HG03066 (cell line): Measurements from ENCODE around the gene BFAR.
"Not testable (repeated sequence)": the region's sequence is repeated elsewhere in the genome, so short reads cannot be mapped to it uniquely, and the experiment has no call there.

Experiments used
- ATAC-seq: cut with Tn5 transposase; IDR thresholded peaks from one replicate; pipeline ENCODE4 v1.9.1; 2021; ENCODE audit warnings: low read depth; ENCODE audit not compliant: unreplicated experiment

The BFAR gene

GRCh38 chr16:14635395-14636165 lies 2.8 kb downstream of the BFAR start:
- no peak for ATAC-seq

GRCh38 chr16:14636179-14636950 lies 3.6 kb downstream of the BFAR start:
- not testable (repeated sequence) for ATAC-seq

- not testable (repeated sequence) for ATAC-seq
Observed at GRCh38 chr16:14636951-14637240, 4.1 kb downstream of the BFAR start.

- ATAC-seq, result no peak
Observed at GRCh38 chr16:14640538-14640937, 7.8 kb downstream of the BFAR start.

DNA sequence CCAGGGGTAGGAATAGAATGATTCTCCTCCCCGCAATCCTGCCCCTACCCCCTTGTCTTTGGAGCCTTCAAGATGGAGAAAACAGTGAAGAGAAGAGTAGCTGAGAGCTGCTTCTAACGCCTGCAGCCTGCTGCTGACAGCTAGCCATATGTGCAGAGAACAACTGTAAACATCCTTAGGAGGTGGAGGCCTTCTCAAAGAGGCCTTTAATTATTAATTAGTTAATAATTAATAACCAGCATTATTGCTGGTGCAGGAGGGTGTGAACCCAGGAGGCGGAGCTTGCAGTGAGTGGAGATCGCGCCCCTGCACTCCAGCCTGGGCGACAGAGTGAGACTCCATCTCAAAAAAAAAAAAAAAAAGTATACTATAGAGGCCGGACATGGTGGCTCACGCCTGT lies 8.5 kb downstream of the BFAR start:
- ATAC-seq, result no peak

- ATAC-seq, result no peak
Observed at GRCh38 chr16:14641926-14642325, 9.2 kb downstream of the BFAR start.

- ATAC-seq, result no peak
Observed at GRCh38 chr16:14649816-14650215, 17.1 kb downstream of the BFAR start.

DNA sequence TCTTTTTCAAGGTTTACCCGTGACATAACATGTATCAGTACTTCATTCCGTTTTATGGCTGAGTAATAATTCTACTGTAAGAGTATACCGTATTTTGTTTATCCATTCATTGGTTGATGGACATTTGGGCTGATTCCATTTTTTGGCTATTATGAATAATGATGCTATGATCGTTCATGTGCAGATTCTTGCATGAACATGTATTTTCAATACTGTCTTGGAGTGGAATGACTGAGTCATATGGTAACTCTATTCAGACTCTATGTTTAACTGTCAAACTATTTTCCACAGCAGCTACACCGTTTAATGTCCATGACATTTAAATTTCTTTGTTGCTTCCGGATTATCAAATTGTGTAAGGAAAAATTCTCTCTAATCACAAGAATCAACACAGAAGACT lies 17.9 kb downstream of the BFAR start:
- ATAC-seq, result no peak

DNA sequence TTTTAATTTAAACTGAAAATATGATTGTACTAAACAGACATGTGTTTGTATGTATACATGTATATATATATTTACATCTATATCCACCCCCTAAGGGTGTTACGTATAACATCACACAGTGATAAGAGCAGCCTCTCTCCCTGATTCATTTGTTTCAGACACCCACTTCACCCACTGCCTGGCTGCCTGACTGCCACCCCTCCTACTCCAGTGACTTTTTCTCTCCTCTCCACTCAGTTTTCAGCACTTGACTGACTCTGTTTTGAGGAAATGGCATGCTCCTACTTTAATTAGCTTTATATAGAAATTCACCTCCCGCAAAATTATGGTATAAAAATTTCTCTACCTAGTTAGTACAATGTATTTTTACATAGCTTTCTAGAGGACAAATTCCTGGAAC lies 20.0 kb downstream of the BFAR start:
- ATAC-seq, result no peak

DNA sequence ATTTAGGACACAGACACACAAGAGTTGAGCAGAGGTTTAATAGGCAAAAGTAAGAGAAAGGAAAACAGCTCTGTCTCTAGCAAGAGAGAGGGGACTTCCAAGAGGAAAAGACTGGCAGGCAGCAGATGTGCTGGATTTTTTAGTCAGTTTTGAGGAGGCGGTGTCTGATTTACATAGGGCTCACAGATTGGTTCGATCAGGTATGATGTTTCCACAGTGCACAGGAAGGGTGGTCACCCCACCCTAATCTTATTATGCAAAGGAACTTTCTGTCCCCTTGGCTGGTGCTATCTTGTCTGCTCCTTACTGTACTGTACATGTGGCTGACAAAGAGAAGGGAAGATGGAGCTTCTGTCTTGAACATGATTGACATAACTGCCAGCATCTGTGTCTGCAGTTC lies 25.3 kb downstream of the BFAR start:
- peak; percentile 78 for ATAC-seq

DNA sequence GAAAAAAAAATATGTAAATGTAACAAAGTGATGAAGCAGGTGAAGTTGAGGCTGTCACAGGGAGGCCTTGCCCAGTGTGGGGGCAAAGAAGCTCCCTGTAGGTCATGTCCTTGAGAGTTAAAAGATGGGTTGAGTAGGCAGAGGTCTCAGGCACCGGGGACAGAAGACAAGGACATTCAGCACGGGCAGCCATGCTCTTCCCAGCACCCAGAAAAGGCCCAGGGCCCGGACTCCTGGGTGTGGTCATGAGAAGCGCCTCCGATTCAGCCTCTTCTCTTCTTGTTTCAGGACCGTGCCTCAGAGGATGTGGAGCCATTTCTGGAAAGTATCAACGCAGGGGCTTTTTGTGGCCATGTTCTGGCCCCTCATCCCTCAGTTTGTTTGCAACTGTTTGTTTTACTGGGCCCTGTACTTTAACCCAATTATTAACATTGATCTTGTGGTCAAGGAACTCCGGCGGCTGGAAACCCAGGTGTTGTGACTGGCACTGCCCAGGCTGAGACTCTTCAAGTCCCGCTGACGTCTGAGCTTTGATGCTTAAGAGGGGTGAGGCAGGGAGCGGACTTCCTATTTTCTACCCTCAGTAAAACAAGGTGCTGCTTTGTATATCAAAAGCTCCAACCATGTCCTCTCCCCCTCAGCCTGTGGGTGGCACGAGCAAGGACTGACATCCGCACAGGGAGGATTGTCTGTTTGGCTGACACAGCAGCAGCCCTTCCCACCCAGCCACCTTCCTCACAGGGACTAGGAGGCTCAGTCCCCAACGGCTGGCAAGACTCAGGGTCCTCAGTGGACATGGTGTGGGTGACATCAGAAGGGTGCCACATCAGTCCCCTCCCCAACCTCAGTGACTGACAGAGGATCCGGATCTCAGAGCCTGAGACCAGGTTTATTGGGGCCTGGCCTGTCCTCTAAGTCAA lies 34.9 kb downstream of the BFAR start:
- ATAC-seq, result no peak

- ATAC-seq, result no peak
Observed at GRCh38 chr16:14668556-14669223, 35.9 kb downstream of the BFAR start.

DNA sequence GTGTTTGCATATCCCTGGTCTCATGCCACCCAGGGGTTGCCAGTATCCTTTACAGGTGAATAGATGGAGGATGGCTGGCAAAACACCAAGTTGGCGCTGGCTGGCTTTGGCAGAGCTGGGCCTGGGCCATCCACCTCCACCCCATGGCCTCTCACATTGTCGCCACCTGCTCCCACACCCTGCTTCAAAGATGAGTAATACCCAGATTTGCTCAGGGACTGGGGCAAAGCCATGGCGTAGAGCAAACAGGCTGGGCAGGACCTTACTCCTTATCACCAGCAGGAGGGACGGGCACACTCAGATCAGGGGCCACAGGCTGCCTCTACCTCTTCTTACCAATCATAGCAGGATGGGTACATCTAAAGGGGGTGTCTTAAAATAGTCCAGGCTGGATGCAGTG lies 37.0 kb downstream of the BFAR start:
- ATAC-seq, result no peak

- ATAC-seq, result peak; percentile 54
Observed at GRCh38 chr16:14672403-14672971, 39.7 kb downstream of the BFAR start.

DNA sequence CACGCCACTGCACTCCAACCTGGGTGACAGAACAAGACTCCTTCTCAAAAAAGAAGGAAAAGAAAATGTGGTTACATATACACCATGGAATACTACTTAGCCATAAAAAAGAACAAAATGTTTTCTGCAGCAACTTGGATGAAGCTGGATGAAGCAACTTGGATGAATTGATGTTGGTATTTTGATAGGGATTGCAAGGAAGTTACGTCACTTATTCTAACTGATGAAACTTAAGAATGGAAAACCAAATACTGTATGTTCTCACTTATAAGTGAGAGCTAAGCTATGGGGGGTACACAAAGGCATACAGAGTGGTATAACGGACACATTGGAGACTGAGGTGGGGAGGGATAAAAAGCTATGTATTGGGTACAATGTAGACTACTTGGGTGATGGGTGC lies 43.9 kb downstream of the BFAR start:
- ATAC-seq, result no peak

DNA sequence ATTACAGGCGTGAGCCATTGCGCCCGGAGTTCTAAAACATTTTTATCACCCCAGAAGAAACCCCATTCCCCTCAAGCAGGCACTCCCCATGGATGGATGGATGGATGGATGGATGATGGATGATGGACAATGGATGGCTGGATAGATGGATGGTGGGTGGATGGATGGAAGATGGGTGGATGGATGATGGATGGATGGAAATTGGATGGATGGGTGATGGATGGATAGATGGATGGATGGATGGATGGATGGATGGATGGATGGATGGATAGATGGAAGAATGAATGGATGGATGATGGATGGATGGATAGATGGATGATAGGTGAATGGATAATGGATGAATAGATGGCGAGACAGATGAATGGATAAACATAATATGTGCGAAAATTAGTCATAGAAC lies 44.9 kb downstream of the BFAR start:
- ATAC-seq, result no peak

DNA sequence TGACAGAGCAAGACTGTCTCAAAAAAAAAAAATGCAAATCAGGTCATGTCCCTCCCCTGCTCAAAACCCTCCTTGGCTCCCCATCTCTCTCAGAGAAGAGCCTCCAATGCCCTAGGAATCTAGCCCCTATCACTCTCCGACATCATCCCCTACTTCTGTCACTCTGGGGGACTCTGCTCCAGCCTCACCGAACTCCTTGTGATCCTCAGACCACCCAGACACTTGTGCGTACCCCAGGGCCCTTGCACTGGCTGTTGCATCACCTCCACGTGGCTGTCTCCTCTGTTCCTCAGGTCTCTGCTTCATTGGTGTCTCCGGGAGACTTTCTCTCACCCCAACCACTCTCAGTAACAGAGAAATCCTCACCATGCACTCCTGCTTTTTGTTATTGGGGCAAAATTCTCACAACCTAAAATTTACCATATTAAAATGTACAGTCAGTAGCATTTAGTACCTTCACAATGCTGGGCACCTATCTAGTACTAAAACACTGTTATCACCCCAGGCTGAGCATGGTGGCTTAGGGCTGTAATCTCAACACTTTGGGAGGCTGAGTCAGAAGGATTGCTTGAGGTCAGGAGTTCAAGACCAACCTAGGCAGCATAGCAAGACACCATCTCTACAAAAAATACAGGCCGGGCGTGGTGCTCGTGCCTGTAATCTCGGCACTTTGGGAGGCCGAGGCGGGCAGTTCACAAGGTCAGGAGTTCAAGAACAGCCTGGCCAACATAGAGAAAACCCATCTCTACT lies 46.2 kb downstream of the BFAR start:
- no peak for ATAC-seq

DNA sequence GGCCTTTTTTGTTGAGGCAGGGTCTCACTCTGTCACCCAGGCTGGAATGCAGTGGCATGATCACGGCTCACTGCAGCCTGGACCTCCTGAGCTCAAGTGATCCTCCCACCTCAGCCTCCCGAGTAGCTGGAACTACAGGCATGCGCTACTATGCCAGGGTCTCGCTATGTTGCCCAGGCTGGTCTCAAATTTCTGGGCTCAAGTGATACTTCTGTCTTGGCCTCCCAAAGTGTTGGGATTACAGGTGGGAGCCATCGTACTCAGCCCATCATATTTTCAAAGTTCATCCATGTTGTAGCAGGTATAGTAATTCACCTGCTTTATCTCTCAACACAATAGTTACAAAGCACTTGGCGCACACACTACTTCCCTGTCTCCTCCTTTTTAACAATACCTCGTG lies 47.6 kb downstream of the BFAR start:
- not testable (repeated sequence) for ATAC-seq

DNA sequence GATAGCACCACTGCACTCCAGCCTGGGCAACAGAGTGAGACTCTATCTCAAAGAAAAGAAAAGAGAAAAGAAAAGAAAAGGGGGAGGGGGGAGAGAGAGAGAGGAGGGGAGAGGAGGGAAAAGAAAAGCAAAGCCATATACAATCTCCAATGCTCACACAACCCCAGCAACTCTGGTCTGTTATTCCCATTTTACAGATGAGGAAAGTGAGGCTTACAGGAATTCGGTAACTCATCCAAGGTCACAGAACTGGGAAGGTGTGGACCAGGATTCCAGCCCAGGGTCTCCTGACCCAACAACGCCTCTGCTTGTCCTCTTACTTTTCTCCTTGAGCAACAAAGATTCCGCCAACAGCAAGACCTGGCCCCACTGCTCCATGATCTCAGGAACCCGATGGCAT lies 48.4 kb downstream of the BFAR start:
- ATAC-seq, result no peak

DNA sequence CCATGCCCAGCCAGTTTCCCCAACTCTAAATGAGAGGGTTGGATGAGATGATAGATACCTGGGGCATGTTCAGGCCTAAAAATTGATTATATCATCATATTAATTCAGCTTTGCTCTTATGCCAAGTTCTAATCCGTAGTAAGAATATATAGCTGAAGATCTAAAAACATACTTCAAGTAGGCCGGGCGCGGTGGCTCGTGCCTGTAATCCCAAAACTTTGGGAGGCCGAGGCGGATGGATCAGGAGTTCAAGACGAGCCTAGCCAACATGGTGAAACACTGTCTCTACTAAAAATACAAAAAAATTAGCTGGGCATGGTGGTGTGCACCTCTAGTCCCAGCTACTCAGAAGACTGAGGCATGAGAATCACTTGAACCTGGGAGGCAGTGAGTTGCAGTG lies 49.4 kb downstream of the BFAR start:
- no peak for ATAC-seq
